HEK293 (cell line): Measurements from ENCODE around the gene EXD3.

Source experiments
- CTCF ChIA-PET: fragments of 350-600 bp; formaldehyde crosslinking; extraction: SDS; loops from one replicate; lab custom pipeline; 2021; ENCODE audit warnings: antibody characterized with exemption; lab: Yijun Ruan, JAX
- POLR2A ChIA-PET: fragments of 300-600 bp; formaldehyde crosslinking; extraction: SDS; loops from one replicate; lab custom pipeline; 2020; ENCODE audit warnings: antibody characterized with exemption, inconsistent platforms; lab: Yijun Ruan, JAX
- H3K27ac ChIP-seq: fragments of 200-500 bp; sonication (Bioruptor generic); 2 replicates; pipeline ENCODE4 v1.5.1; 2014; ENCODE audit warnings: low read depth, low read length, control low read depth, inconsistent platforms; ENCODE audit errors: extremely low read depth
- H3K36me3 ChIP-seq, 2 experiments: fragments of 200-500 bp in 1 of 2; sonication (Bioruptor generic) in 1 of 2; 1 replicate in 1 of 2; 2 replicates in 1 of 2; pipeline ENCODE4 v1.5.1; 2014 to 2017; ENCODE audit warnings: inconsistent platforms in 2 of 2, low read length in 2 of 2; ENCODE audit not compliant: control insufficient read depth in 2 of 2, insufficient read depth in 1 of 2
- H3K4me1 ChIP-seq: fragments of 200-500 bp; sonication (Bioruptor generic); 2 replicates; pipeline ENCODE4 v1.5.1; 2014; ENCODE audit warnings: mild to moderate bottlenecking, low read length, inconsistent platforms; ENCODE audit not compliant: control insufficient read depth, insufficient read depth
- H3K4me3 ChIP-seq: 2 replicates; pipeline ENCODE4 v1.5.1; 2011; ENCODE audit warnings: low read depth, mild to moderate bottlenecking, control low read depth, low read length, moderate library complexity
- H3K9me3 ChIP-seq: fragments of 200-500 bp; sonication (Bioruptor generic); 2 replicates; pipeline ENCODE4 v1.5.1; 2014; ENCODE audit warnings: low read depth, low read length, inconsistent platforms; ENCODE audit not compliant: control insufficient read depth, insufficient read depth
- FEZF1 ChIP-seq: fragments of 450-650 bp; formaldehyde crosslinking; IDR thresholded peaks from 2 replicates; pipeline ENCODE4 v1.5.1; 2016; ENCODE audit warnings: missing biosample characterization, missing genetic modification characterization
- KLF1 ChIP-seq: fragments of 450-650 bp; formaldehyde crosslinking; IDR thresholded peaks from 2 replicates; pipeline ENCODE4 v1.5.1; 2016; ENCODE audit warnings: missing biosample characterization, missing genetic modification characterization
- MZF1 ChIP-seq: fragments of 450-650 bp; formaldehyde crosslinking; IDR thresholded peaks from 2 replicates; pipeline ENCODE4 v1.5.1; 2017; ENCODE audit warnings: missing biosample characterization, missing genetic modification characterization, borderline replicate concordance
- PRDM1 ChIP-seq: fragments of 450-650 bp; formaldehyde crosslinking; IDR thresholded peaks from 2 replicates; pipeline ENCODE4; 2016; ENCODE audit warnings: missing biosample characterization, missing genetic modification characterization
- REPIN1 ChIP-seq: fragments of 450-650 bp; formaldehyde crosslinking; IDR thresholded peaks from 2 replicates; pipeline ENCODE4 v1.5.1; 2017; ENCODE audit warnings: missing biosample characterization, missing genetic modification characterization, low read depth
- ZIC2 ChIP-seq: fragments of 450-650 bp; formaldehyde crosslinking; IDR thresholded peaks from 2 replicates; pipeline ENCODE4 v1.5.1; 2016; ENCODE audit warnings: missing biosample characterization, missing genetic modification characterization
- ZNF157 ChIP-seq: fragments of 450-650 bp; formaldehyde crosslinking; IDR thresholded peaks from 2 replicates; pipeline ENCODE4 v1.5.1; 2016; ENCODE audit warnings: missing biosample characterization, missing genetic modification characterization
- ZNF211 ChIP-seq: fragments of 450-650 bp; formaldehyde crosslinking; IDR thresholded peaks from 2 replicates; pipeline ENCODE4 v1.5.1; 2016; ENCODE audit warnings: low read depth, missing biosample characterization, missing genetic modification characterization
- ZNF214 ChIP-seq: fragments of 450-650 bp; formaldehyde crosslinking; IDR thresholded peaks from 2 replicates; pipeline ENCODE4 v1.5.1; 2017; ENCODE audit warnings: missing biosample characterization, mild to moderate bottlenecking, missing genetic modification characterization, borderline replicate concordance
- ZNF544 ChIP-seq: fragments of 450-650 bp; formaldehyde crosslinking; IDR thresholded peaks from 2 replicates; pipeline ENCODE4 v1.5.0; 2017; ENCODE audit warnings: missing biosample characterization, missing genetic modification characterization
- ZNF585B ChIP-seq: fragments of 450-650 bp; formaldehyde crosslinking; IDR thresholded peaks from 2 replicates; pipeline ENCODE4 v1.5.1; 2016; ENCODE audit warnings: missing biosample characterization, missing genetic modification characterization
- ZNF623 ChIP-seq: fragments of 450-650 bp; formaldehyde crosslinking; IDR thresholded peaks from 2 replicates; pipeline ENCODE4 v1.5.1; 2016; ENCODE audit warnings: missing biosample characterization, missing genetic modification characterization
- ZNF707 ChIP-seq: fragments of 450-650 bp; formaldehyde crosslinking; IDR thresholded peaks from 2 replicates; pipeline ENCODE4 v1.5.1; 2016; ENCODE audit warnings: missing biosample characterization, missing genetic modification characterization
- TF ChIP-seq, protein P1 (sequence below): fragments of 450-650 bp; formaldehyde crosslinking; IDR thresholded peaks from 2 replicates; pipeline ENCODE4 v1.5.1; 2016; ENCODE audit warnings: missing biosample characterization, missing genetic modification characterization
- TF ChIP-seq, protein P2 (sequence below): fragments of 450-650 bp; formaldehyde crosslinking; IDR thresholded peaks from 2 replicates; pipeline ENCODE4 v1.5.1; 2017; ENCODE audit warnings: missing biosample characterization, missing genetic modification characterization
- TF ChIP-seq, protein P3 (sequence below): fragments of 450-650 bp; formaldehyde crosslinking; IDR thresholded peaks from 2 replicates; pipeline ENCODE4 v1.5.1; 2016; ENCODE audit warnings: missing biosample characterization, missing genetic modification characterization

Gene EXD3

DNA sequence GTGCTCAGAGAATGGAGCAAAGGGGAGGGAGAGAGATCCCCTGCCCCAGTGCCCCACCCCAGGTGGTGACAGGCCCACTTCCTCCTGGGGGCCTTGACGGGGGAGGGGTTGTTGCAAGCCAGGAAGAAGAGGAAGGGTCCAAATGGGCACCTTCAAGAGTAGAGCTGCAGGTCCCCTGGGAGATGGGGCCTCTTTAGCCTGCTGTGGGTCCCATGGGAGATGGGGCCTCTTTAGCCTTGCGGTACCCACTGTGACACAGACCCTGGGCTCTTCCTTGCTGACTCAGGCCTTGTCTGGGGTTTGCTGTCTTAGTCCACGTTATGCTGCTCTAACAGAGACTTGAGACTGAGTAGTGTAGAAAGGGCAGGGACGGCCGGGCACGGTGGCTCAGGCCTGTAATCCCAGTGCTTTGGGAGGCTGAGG is 155.0 kb downstream of the EXD3 start:
- H3K36me3 ChIP-seq: peaks cover 0 to 68% of the 10 kb centered on the region in 2 experiments; a peak in 2 of 3 replicates
- no peaks in the 10 kb centered on the region for H3K4me1 ChIP-seq
- no peak overlapping the region for H3K4me3 ChIP-seq
- no peak overlapping the region for H3K27ac ChIP-seq
- TF ChIP-seq ZNF623: no peak
- TF ChIP-seq PRDM1 (tag by site-specific recombination): peak; percentile 0; the same call in 1 of the 2 replicates
- TF ChIP-seq ZNF544 (tag by site-specific recombination): no peak
- TF ChIP-seq MZF1 (tag by site-specific recombination): no peak
- no peak for TF ChIP-seq ZNF157
- peak; percentile 31 for TF ChIP-seq ZIC2 (tag by site-specific recombination)
- no peak for TF ChIP-seq ZNF707
- TF ChIP-seq, protein P1, sequence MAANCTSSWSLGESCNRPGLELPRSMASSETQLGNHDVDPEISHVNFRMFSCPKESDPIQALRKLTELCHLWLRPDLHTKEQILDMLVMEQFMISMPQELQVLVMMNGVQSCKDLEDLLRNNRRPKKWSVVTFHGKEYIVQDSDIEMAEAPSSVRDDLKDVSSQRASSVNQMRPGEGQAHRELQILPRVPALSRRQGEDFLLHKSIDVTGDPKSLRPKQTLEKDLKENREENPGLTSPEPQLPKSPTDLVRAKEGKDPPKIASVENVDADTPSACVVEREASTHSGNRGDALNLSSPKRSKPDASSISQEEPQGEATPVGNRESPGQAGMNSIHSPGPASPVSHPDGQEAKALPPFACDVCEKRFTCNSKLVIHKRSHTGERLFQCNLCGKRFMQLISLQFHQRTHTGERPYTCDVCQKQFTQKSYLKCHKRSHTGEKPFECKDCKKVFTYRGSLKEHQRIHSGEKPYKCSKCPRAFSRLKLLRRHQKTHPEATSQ (tag by site-specific recombination): no peak
- no peak for TF ChIP-seq ZNF214
- TF ChIP-seq, protein P2, sequence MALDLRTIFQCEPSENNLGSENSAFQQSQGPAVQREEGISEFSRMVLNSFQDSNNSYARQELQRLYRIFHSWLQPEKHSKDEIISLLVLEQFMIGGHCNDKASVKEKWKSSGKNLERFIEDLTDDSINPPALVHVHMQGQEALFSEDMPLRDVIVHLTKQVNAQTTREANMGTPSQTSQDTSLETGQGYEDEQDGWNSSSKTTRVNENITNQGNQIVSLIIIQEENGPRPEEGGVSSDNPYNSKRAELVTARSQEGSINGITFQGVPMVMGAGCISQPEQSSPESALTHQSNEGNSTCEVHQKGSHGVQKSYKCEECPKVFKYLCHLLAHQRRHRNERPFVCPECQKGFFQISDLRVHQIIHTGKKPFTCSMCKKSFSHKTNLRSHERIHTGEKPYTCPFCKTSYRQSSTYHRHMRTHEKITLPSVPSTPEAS (tag by site-specific recombination): no peak
- TF ChIP-seq, all 188 proteins: peak for 2
- CTCF ChIA-PET: interaction anchor here (0.5 to 2.1 kb wide), 4 partner anchors 12 to 221 kb away, joined by 3 to 11 read pairs (median 3); no protein-coding TSS in a partner anchor
- no peaks in the 10 kb centered on the region for H3K9me3 ChIP-seq
- POLR2A ChIA-PET: interaction anchor here (2.1 to 10.1 kb wide), 2 partner anchors 11 to 26 kb away, joined by 9 to 103 read pairs; partner anchors contain the start of gene TUBB4B

DNA sequence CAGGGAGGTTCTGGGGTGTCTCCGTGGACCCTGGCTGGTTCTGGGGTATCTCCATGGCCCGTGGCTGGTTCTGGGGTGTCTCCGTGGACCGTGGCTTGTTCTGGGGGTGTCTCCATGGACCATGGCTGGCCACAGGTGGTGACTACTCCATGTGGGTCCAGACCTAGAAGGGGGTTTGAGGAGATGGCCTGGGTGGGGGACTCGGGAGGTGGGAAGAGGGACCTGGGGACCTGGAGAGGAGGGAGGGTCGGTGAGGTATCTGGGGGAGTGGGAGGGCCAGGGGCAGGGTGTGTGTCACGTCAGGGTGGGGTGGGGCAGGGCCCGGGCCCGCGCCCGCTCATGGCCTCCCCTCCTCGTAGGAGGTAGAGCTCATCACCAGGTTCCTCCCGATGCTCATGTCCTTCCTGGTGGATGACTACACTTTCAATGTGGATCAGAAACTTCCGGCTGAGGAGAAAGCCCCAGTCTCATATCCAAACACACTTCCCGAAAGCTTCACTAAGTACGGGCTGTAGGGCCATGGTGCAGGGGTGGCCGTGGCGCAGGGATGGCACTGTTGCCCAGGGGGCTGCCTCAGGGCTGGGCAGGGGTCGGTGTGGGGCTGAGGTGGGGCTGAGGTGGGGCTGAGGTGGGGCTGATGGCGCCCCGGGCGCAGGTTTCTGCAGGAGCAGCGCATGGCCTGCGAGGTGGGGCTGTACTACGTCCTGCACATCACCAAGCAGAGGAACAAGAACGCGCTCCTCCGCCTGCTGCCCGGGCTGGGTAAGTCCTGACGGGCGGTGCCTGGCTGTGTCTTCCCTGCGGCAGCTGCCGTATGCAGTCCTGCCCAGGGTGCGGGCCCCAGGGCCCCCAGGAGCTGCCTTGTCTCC is 156.1 kb downstream of the EXD3 start:
- H3K36me3 ChIP-seq: peaks cover 0 to 60% of the 10 kb centered on the region in 2 experiments; a peak in 2 of 3 replicates
- no peak overlapping the region for H3K4me3 ChIP-seq
- TF ChIP-seq ZNF211 (tag by site-specific recombination) (no peak), FEZF1 (tag by site-specific recombination) (no peak), MZF1 (tag by site-specific recombination) (no peak), REPIN1 (tag by site-specific recombination) (no peak), KLF1 (tag by site-specific recombination) (peak; percentile 73), ZNF585B (no peak)
- TF ChIP-seq, protein P3, sequence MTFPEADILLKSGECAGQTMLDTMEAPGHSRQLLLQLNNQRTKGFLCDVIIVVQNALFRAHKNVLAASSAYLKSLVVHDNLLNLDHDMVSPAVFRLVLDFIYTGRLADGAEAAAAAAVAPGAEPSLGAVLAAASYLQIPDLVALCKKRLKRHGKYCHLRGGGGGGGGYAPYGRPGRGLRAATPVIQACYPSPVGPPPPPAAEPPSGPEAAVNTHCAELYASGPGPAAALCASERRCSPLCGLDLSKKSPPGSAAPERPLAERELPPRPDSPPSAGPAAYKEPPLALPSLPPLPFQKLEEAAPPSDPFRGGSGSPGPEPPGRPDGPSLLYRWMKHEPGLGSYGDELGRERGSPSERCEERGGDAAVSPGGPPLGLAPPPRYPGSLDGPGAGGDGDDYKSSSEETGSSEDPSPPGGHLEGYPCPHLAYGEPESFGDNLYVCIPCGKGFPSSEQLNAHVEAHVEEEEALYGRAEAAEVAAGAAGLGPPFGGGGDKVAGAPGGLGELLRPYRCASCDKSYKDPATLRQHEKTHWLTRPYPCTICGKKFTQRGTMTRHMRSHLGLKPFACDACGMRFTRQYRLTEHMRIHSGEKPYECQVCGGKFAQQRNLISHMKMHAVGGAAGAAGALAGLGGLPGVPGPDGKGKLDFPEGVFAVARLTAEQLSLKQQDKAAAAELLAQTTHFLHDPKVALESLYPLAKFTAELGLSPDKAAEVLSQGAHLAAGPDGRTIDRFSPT (tag by site-specific recombination): no peak
- POLR2A ChIA-PET: interaction anchor here (0.6 to 10.1 kb wide), 5 partner anchors 10 to 25 kb away, joined by 3 to 103 read pairs (median 3); partner anchors contain the start of genes STPG3 and TUBB4B
- no peak overlapping the region for H3K27ac ChIP-seq
- no peaks in the 10 kb centered on the region for H3K9me3 ChIP-seq
- H3K4me1 ChIP-seq: no peaks in the 10 kb centered on the region
- CTCF ChIA-PET: interaction anchor here (0.8 to 2.2 kb wide), 7 partner anchors 11 to 220 kb away, joined by 3 to 17 read pairs (median 5); a partner anchor contains a TSS
